ENCODE data around the gene OMA1.
"Not testable (repeated sequence)": the region's sequence is repeated elsewhere in the genome, so short reads cannot be mapped to it uniquely, and the experiment has no call there.

The OMA1 gene

GRCh38 chr1:58524353-58524945, 22.1 kb downstream of the OMA1 start:
- no peak for DNase-seq

- DNase-seq, result peak; percentile 27 to 42
Measured at GRCh38 chr1:58515794-58516401, 30.6 kb downstream of the OMA1 start.

GRCh38 chr1:58513956-58514355, 32.6 kb downstream of the OMA1 start:
- DNase-seq, result no peak

- DNase-seq, result no peak
Measured at GRCh38 chr1:58508629-58509028, 37.9 kb downstream of the OMA1 start.

GRCh38 chr1:58505286-58505685, 41.2 kb downstream of the OMA1 start:
- no peak for DNase-seq

GRCh38 chr1:58502519-58502918, 44.0 kb downstream of the OMA1 start:
- DNase-seq, result no peak

- no peak for DNase-seq
Measured at GRCh38 chr1:58500043-58500442, 46.5 kb downstream of the OMA1 start.

GRCh38 chr1:58497499-58497898, 49.0 kb downstream of the OMA1 start:
- no peak for DNase-seq

- DNase-seq, result no peak
Measured at GRCh38 chr1:58496042-58496441, 50.5 kb downstream of the OMA1 start.

GRCh38 chr1:58488914-58489313, 57.6 kb downstream of the OMA1 start:
- not testable (repeated sequence) for DNase-seq

- no peak for DNase-seq
Measured at GRCh38 chr1:58487002-58487401, 59.5 kb downstream of the OMA1 start.

GRCh38 chr1:58481962-58482361, 64.6 kb downstream of the OMA1 start:
- DNase-seq, result no peak

GRCh38 chr1:58480191-58480590, 66.3 kb downstream of the OMA1 start:
- no peak for DNase-seq

GRCh38 chr1:58477390-58477789, 69.1 kb downstream of the OMA1 start:
- DNase-seq, result no peak

GRCh38 chr1:58476179-58476578, 70.3 kb downstream of the OMA1 start:
- DNase-seq, result no peak

- no peak for DNase-seq
Measured at GRCh38 chr1:58469476-58469875, 77.0 kb downstream of the OMA1 start.

- DNase-seq, result no peak
Measured at GRCh38 chr1:58469016-58469415, 77.5 kb downstream of the OMA1 start.

- no peak for DNase-seq
Measured at GRCh38 chr1:58468612-58469011, 77.9 kb downstream of the OMA1 start.

- no peak for DNase-seq
Measured at GRCh38 chr1:58466630-58467241, 79.8 kb downstream of the OMA1 start.

- no peak for DNase-seq
Measured at GRCh38 chr1:58465825-58466629, 80.5 kb downstream of the OMA1 start.

GRCh38 chr1:58465176-58465575, 81.3 kb downstream of the OMA1 start:
- no peak for DNase-seq

GRCh38 chr1:58460469-58460868, 86.1 kb downstream of the OMA1 start:
- no peak for DNase-seq

GRCh38 chr1:58459911-58460310, 86.6 kb downstream of the OMA1 start:
- no peak for DNase-seq
